Measurements from ENCODE around the gene CFAP45. TPM values are rescaled to one million over a fixed set of nuclear protein-coding genes. Genes with fewer than 3 reads are reported as not detected.

CFAP45 gene
- total RNA-seq, 6 experiments from 2014 or later: 0.94 to 2.5 (median 1.2) TPM

DNA sequence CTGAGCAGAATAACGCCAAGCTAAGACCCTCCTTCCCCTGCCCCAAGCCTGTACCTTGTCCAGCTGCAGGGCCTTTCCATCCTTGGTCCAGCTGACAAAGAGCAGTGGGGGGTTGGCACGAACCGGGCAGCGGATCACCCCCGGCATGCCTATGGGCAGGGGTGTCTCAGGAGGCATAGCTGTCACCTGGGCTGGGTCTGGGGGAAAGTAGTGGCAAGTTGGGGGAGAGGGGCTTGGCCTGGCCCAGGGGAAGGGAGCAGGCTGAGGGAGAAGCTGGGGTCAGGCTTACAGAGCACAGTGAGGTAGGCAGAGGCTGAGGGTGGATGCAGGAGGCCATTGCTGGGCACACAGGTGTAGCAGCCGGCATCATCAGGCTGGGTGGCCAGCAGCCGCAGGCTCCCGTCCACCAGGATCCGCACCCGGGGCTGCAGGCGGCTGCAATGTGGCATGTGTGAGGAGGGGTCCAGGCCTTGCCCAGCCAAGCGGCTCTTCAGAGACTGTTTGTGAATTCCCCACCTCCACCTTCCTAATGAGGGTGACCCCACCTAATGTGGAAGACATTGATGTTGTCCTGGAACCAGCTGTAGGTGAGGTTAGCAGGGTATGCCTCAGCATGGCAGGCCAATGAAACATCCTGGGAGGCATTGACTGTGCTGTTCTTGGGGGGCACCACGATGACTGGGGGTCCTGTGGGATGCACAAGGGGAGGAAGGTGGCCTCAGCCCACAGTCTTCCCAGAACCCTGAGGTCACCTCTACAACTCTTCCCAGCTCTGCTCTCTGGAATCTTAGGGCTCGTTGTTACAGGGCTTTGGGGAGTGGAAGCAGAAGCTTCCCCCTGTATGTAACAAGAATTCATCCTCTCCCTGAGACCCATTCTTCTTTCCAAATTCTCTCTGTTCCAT, 34.4 kb upstream of the CFAP45 start:
- H3K27ac Mint-ChIP-seq: no peak overlapping the region
- peaks cover 7% of the 10 kb centered on the region; the same call in 1 of the 2 replicates for H3K4me1 Mint-ChIP-seq (ENCODE audit: low read depth)
- H3K27me3 Mint-ChIP-seq (ENCODE audit: insufficient read depth): peaks cover 21% of the 10 kb centered on the region
- H3K4me3 Mint-ChIP-seq: no peak overlapping the region
- no peaks in the 10 kb centered on the region for H3K36me3 Mint-ChIP-seq (ENCODE audit: low read depth)
- no peaks in the 10 kb centered on the region for H3K9me3 Mint-ChIP-seq
- TF ChIP-seq, protein P1, sequence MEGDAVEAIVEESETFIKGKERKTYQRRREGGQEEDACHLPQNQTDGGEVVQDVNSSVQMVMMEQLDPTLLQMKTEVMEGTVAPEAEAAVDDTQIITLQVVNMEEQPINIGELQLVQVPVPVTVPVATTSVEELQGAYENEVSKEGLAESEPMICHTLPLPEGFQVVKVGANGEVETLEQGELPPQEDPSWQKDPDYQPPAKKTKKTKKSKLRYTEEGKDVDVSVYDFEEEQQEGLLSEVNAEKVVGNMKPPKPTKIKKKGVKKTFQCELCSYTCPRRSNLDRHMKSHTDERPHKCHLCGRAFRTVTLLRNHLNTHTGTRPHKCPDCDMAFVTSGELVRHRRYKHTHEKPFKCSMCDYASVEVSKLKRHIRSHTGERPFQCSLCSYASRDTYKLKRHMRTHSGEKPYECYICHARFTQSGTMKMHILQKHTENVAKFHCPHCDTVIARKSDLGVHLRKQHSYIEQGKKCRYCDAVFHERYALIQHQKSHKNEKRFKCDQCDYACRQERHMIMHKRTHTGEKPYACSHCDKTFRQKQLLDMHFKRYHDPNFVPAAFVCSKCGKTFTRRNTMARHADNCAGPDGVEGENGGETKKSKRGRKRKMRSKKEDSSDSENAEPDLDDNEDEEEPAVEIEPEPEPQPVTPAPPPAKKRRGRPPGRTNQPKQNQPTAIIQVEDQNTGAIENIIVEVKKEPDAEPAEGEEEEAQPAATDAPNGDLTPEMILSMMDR (IDR thresholded peaks at IDR 0.05): no peak
- DNase-seq: no peak

DNA sequence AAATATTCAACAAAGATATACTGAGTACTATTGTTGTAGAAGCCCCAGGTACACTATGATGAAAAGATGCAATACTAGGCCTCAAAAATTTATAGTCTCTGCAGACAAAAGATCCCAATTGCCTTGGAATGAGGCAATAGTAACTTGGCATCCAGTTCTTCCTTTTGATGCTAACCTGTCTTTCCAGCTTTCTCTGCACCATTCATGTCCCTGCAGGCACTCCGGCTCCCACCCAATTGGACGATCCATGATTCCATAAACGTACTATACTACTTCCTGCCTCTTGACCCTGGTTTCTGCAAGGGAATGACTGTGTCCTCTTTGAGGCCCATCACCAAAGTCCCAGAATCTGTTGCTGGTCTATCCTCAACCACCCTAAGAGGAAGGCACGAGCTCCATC, 33.4 kb upstream of the CFAP45 start:
- Mint-ChIP-seq H3K4me1 (ENCODE audit: low read depth) (peaks cover 5% of the 10 kb centered on the region; the same call in 1 of the 2 replicates), H3K9me3 (no peaks in the 10 kb centered on the region), H3K27me3 (ENCODE audit: insufficient read depth) (peaks cover 13% of the 10 kb centered on the region), H3K4me3 (no peak overlapping the region), H3K27ac (no peak overlapping the region), H3K36me3 (ENCODE audit: low read depth) (no peaks in the 10 kb centered on the region)
- DNase-seq: no peak
- TF ChIP-seq, protein P1 (IDR thresholded peaks at IDR 0.05): no peak

DNA sequence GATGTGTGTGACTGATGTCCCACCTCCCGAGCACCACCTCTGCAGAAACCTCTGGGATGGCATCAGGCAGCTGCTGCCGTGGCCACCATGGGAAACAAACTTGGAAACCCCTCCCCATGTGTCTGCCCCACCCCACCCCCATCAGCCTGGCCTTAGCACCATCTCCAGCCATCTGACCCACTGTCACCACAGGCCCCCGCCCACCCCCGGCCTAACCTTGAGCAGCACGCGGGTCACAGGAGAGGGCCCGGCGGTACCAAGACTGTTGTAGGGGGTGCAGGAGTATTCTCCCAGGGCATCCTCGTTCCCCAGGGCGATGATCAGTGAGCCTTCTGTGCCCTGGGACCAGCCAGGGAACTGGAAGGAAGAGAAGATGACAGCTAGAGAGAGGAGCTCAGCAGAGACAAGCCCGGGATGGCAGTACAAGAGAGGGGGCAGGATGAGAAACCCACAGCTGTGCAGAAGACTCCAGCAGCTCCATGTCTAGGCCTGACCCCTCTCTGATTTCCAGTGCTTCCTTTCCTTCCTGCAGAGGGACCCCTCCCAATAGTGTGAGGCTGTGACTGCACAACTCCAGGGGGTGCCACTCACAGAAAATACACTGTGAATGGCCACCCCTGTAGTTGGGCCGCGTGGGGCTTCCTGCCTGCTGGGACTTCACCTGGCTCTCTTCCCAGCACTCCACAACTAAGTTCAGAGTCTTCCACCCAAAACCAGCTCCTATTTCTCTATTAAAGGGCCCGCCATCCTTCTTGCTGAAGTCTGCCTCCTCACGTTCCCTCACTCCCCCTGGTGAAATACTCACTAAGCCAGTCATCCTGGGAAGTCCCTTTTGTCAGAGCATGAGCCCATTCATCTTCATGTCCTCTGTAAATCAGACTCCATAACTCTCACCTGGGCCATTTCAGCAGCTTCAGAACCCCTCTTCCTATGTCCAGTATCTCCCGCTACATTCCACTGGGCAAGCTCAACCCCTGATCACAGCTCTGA, 32.6 kb upstream of the CFAP45 start:
- no peak overlapping the region for H3K27ac Mint-ChIP-seq
- H3K27me3 Mint-ChIP-seq (ENCODE audit: insufficient read depth): peaks cover 10% of the 10 kb centered on the region
- no peak for DNase-seq
- H3K4me3 Mint-ChIP-seq: no peak overlapping the region
- TF ChIP-seq, protein P1 (IDR thresholded peaks at IDR 0.05): no peak
- no peaks in the 10 kb centered on the region for H3K36me3 Mint-ChIP-seq (ENCODE audit: low read depth)
- H3K9me3 Mint-ChIP-seq: no peaks in the 10 kb centered on the region
- H3K4me1 Mint-ChIP-seq (ENCODE audit: low read depth): no peaks in the 10 kb centered on the region

DNA sequence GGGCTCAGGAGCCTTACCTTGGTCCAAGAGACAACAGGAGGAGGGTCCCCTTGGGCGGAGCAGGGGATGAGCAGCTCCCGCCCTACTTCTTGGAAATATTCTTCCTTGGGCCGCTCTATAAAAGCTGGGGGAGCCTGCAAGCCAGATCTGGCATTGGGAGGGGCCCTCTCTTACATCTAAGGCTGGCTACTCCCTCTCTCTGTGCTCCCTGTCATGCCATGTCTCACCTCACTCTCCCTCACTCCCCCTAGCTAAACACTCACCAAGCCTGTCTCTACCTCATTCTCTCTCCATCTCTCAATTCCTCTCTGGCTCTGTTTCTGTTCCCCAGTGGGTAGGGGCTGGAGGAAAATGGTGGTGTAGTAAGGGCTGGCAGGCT, 31.8 kb upstream of the CFAP45 start:
- H3K9me3 Mint-ChIP-seq: no peaks in the 10 kb centered on the region
- TF ChIP-seq, protein P1 (IDR thresholded peaks at IDR 0.05): no peak
- no peaks in the 10 kb centered on the region; the same call in 1 of the 2 replicates for H3K4me1 Mint-ChIP-seq (ENCODE audit: low read depth)
- H3K27me3 Mint-ChIP-seq (ENCODE audit: insufficient read depth): peaks cover 10% of the 10 kb centered on the region
- H3K27ac Mint-ChIP-seq: no peak overlapping the region
- no peak for DNase-seq
- no peaks in the 10 kb centered on the region for H3K36me3 Mint-ChIP-seq (ENCODE audit: low read depth)
- H3K4me3 Mint-ChIP-seq: no peak overlapping the region

DNA sequence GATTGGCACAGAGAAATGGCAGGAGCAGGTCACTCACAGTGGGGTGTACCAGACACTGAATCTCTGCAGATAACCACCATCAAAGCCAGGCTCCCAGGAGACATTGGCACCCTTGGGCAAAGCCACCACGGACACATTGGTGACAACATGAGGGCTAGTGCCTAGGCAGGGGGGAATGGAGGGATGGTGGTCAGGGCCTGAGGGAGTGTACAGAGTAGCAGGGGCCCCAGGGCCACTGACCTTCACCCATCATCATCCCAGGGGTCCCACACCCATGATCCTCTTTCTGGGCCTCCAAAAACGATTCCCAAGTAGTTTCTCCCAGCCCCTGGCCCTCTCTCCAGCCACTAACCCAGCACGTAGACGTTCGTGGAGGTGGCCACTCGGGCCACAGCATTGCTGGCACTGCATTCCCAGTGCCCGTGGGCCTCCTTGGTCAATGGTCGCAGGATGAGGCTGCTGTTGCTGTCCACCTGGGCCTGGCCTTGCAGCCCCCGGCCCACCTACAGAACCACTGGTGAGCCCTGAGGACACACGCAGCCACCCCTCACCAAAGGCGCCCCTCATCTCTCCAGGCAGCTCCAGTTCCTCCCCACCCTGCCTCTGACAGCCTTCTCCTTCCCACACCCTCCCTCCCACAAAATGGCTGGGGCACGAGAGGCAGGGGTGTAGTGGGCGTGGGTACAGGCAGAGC, 31.3 kb upstream of the CFAP45 start:
- no peak for DNase-seq
- Mint-ChIP-seq H3K27ac (no peak overlapping the region), H3K36me3 (ENCODE audit: low read depth) (no peaks in the 10 kb centered on the region), H3K4me1 (ENCODE audit: low read depth) (peaks cover 5% of the 10 kb centered on the region), H3K9me3 (no peaks in the 10 kb centered on the region), H3K27me3 (ENCODE audit: insufficient read depth) (peaks cover 10% of the 10 kb centered on the region), H3K4me3 (no peak overlapping the region)
- TF ChIP-seq, protein P1 (IDR thresholded peaks at IDR 0.05): no peak
